PC-9 (cell line): Measurements from ENCODE around the gene PABPC1L. TPM values are rescaled to one million over a fixed set of nuclear protein-coding genes. Genes with fewer than 3 reads are reported as not detected.
A peak's percentile ranks its signal among the peaks of the same experiment; 100 is the strongest.

Experiments used
- BruUV-seq: library from RNA; stranded (reverse); fragments of 400-500 nt; replicated peaks from 2 replicates; lab custom pipeline; 2021; lab: Mats Ljungman, UMichigan
- CTCF ChIA-PET: fragments of 300-600 bp; sonication (Branson Sonifier 250); formaldehyde crosslinking; loops from one replicate; lab custom pipeline; 2022; ENCODE audit warnings: antibody characterized with exemption; lab: Charles Lee
- POLR2A ChIA-PET: fragments of 300-600 bp; sonication (Branson Sonifier 250); formaldehyde crosslinking; loops from one replicate; lab custom pipeline; 2022; ENCODE audit warnings: antibody characterized with exemption; ENCODE audit not compliant: unreplicated experiment; lab: Charles Lee
- DNase-seq, 2 experiments: peaks; one replicate each; pipeline versions ENCODE4 v3.0.0 to v3.0.0-alpha.2; 2015 to 2022; ENCODE audit warnings: mixed read lengths in 1 of 2
- H2AFZ ChIP-seq: fragments of 200-600 bp; sonication (generic); 2 replicates; pipeline ENCODE4 v1.8.1; 2017; ENCODE audit warnings: antibody characterized with exemption
- H3F3A ChIP-seq: fragments of 200-600 bp; sonication (generic); 2 replicates; pipeline ENCODE4 v1.8.1; 2017; ENCODE audit warnings: antibody characterized with exemption, mild to moderate bottlenecking, low read depth; ENCODE audit not compliant: insufficient read depth
- H3K27ac ChIP-seq: fragments of 200-600 bp; sonication (generic); 2 replicates; pipeline ENCODE4 v1.6.1; 2016; ENCODE audit warnings: mixed run types
- H3K27me3 ChIP-seq: fragments of 200-600 bp; sonication (generic); 2 replicates; pipeline ENCODE4 v1.6.1; 2016; ENCODE audit warnings: low read depth, mixed run types; ENCODE audit not compliant: insufficient read depth
- H3K36me3 ChIP-seq: fragments of 200-600 bp; sonication (generic); 2 replicates; pipeline ENCODE4 v1.6.1; 2016; ENCODE audit warnings: low read depth, mixed run types
- H3K4me1 ChIP-seq: fragments of 200-600 bp; sonication (generic); replicated peaks from 2 replicates; pipeline ENCODE4 v1.6.1; 2016; ENCODE audit warnings: mixed run types; ENCODE audit not compliant: insufficient read depth
- H3K4me2 ChIP-seq: fragments of 200-600 bp; sonication (generic); 2 replicates; pipeline ENCODE4 v1.6.1; 2017; ENCODE audit warnings: mixed run types
- H3K4me3 ChIP-seq: fragments of 200-600 bp; sonication (generic); 2 replicates; pipeline ENCODE4 v1.6.1; 2016; ENCODE audit warnings: mixed run types
- H3K79me2 ChIP-seq: fragments of 200-600 bp; sonication (generic); 2 replicates; pipeline ENCODE4 v1.6.1; 2017; ENCODE audit warnings: low read depth, mixed run types
- H3K9me2 ChIP-seq: fragments of 200-600 bp; sonication (generic); 2 replicates; pipeline ENCODE4 v1.8.1; 2017; ENCODE audit warnings: mild to moderate bottlenecking; ENCODE audit not compliant: insufficient read depth
- H3K9me3 ChIP-seq: fragments of 200-600 bp; sonication (generic); 2 replicates; pipeline ENCODE4 v1.8.1; 2016; ENCODE audit warnings: low read depth; ENCODE audit not compliant: insufficient read depth
- H4K20me1 ChIP-seq: fragments of 200-600 bp; sonication (generic); 2 replicates; pipeline ENCODE4 v1.8.1; 2017; ENCODE audit not compliant: insufficient read depth
- EZH2 ChIP-seq: fragments of 200-600 bp; sonication (generic); IDR thresholded peaks from 2 replicates; pipeline ENCODE4 v1.8.0; 2017; ENCODE audit warnings: antibody characterized with exemption, low read depth
- intact Hi-C: fragments of 100-400 bp; cut with micrococcal nuclease; formaldehyde crosslinking; loops from one replicate; pipeline ENCODE4 v1.10.0; 2022; ENCODE audit not compliant: unreplicated experiment
- total RNA-seq: library from RNA; stranded (reverse); gene quantifications from 2 replicates; pipeline ENCODE4 v1.2.3, GENCODE V29; 2021
- TF ChIP-seq, protein P1 (sequence below): fragments of 200-600 bp; sonication (generic); conservative IDR thresholded peaks from 2 replicates; pipeline ENCODE4 v1.6.1; 2017; ENCODE audit warnings: mixed run types, antibody characterized with exemption, mild to moderate bottlenecking, moderate library complexity

PABPC1L gene
- total RNA-seq, 1 experiment from 2014 or later: 132 TPM

DNA sequence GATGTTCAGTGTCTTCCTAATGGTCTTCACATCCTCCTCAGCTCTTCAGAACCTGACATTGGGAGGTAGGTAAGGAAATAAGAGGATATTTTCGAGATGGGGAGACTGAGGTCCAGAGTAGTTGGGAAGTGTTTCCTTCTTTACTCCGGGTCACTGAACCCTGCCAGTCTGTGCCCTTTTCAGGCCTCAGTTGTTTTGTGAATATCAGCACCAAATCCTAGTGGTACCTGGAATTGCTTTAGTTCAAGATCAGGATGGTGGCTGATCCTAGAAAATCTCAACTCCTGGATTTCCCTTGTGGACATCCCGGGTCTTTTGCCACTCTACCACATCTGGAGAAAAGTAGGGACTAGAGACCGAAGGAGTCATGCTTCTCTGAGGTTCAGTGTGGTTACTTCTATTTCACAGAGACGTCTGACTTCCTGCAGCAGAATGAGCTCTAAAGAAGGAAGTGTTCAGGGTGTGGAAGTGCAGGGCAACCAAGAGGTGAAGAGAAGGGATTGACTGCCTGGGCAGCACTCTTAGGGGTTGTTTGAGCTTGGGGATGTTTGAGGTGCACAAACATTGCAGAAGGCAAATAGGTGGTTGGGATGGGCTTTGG is 57.4 kb downstream of the PABPC1L start:
- peak overlapping the region; percentile 96 for H2AFZ ChIP-seq
- no peak for TF ChIP-seq EZH2
- TF ChIP-seq, protein P1, sequence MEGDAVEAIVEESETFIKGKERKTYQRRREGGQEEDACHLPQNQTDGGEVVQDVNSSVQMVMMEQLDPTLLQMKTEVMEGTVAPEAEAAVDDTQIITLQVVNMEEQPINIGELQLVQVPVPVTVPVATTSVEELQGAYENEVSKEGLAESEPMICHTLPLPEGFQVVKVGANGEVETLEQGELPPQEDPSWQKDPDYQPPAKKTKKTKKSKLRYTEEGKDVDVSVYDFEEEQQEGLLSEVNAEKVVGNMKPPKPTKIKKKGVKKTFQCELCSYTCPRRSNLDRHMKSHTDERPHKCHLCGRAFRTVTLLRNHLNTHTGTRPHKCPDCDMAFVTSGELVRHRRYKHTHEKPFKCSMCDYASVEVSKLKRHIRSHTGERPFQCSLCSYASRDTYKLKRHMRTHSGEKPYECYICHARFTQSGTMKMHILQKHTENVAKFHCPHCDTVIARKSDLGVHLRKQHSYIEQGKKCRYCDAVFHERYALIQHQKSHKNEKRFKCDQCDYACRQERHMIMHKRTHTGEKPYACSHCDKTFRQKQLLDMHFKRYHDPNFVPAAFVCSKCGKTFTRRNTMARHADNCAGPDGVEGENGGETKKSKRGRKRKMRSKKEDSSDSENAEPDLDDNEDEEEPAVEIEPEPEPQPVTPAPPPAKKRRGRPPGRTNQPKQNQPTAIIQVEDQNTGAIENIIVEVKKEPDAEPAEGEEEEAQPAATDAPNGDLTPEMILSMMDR: no peak
- peaks cover 4% of the 10 kb centered on the region; the same call in 1 of the 2 replicates for H4K20me1 ChIP-seq
- DNase-seq: peak in 1 of 2 experiments; percentile 44
- H3K36me3 ChIP-seq: no peaks in the 10 kb centered on the region
- no peak overlapping the region for H3K27ac ChIP-seq
- H3K4me2 ChIP-seq: peak overlapping the region; percentile 88
- intact Hi-C loops: no loop called here
- H3F3A ChIP-seq: 0 out of 2 replicates have a peak, but pooled peaks cover 9% of the 10 kb centered on the region
- POLR2A ChIA-PET: interaction anchor here (0.6 to 0.7 kb wide), 2 partner anchors 45 to 171 kb away, joined by 3 read pairs; no protein-coding TSS in a partner anchor
- H3K4me1 ChIP-seq: peaks cover 34% of the 10 kb centered on the region
- CTCF ChIA-PET: interaction anchor here (0.5 to 1.0 kb wide), 4 partner anchors 11 to 258 kb away, joined by 3 to 15 read pairs (median 4); no protein-coding TSS in a partner anchor
- peak overlapping the region; percentile 76 for H3K4me3 ChIP-seq
- H3K9me3 ChIP-seq: no peaks in the 10 kb centered on the region
- BruUV-seq: no TSS peak
- no peaks in the 10 kb centered on the region for H3K27me3 ChIP-seq
- no peaks in the 10 kb centered on the region for H3K9me2 ChIP-seq
- peaks cover 55% of the 10 kb centered on the region for H3K79me2 ChIP-seq

DNA sequence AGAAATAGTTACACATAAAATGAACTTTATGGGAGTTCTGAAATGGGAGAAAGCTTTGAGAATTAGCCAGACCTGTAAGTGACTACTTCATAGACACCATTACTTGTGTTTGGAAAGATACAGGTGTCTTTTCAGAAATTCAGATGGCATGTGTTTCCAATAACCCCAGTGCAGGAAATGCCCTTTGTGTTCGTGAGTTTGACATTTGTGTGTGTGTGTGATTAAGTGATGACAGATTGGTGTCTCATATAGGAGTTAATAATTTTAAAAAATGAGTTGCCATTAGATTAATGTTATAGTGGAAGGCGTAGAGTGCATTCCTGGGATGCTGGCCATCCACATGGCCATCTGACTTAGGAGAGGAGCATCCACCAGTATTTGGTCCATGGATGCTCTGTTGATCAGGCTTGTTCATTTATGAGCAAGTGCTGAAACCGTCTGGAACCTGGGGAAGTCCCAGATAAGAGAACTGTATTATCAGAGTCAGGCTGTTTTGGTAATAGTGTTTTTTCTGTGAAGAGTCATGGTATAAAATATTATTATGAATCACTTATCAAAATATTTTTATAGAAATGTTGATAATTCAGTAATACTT is 59.5 kb downstream of the PABPC1L start:
- Histone ChIP-seq H3K27me3 (no peaks in the 10 kb centered on the region), H3K9me2 (no peaks in the 10 kb centered on the region), H3K36me3 (peaks cover 12% of the 10 kb centered on the region), H3F3A (0 out of 2 replicates have a peak, but pooled peaks cover 9% of the 10 kb centered on the region), H4K20me1 (peaks cover 6% of the 10 kb centered on the region; the same call in 1 of the 2 replicates), H3K9me3 (no peaks in the 10 kb centered on the region), H3K27ac (no peak overlapping the region), H2AFZ (no peak overlapping the region), H3K79me2 (peaks cover 55% of the 10 kb centered on the region), H3K4me1 (peaks cover 27% of the 10 kb centered on the region), H3K4me3 (no peak overlapping the region), H3K4me2 (no peak overlapping the region)
- ChIA-PET POLR2A (no interaction called here), CTCF (no interaction called here)
- no peak for DNase-seq
- no peak for TF ChIP-seq EZH2
- TF ChIP-seq, protein P1: no peak
- no TSS peak for BruUV-seq
- intact Hi-C loops: no loop called here

DNA sequence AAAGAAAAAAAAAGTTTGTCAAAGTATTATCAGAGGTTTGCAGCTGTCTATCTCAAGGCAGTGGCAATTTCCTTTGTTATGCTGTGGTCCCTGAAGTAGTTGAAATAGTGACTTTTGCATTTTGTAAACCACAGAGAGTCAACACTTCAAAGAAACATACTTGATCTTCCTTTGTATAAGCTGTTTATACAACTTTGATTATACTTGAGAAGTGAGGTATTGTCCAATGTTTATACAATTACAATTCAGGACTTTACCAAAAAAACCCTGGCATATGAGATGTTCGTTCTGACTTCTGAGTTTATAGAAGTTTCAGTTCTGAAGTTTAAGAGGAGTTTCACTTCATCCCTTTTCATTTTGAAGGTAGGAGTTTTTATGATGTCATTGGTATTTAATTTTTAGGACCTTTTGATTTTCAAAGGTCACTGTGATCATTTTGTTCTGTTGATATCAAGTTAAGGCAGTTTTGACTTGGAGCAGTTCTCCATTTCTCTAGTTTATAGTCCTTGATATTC is 60.4 kb downstream of the PABPC1L start:
- CTCF ChIA-PET: no interaction called here
- Histone ChIP-seq H3K9me3 (no peaks in the 10 kb centered on the region), H4K20me1 (peaks cover 6% of the 10 kb centered on the region; the same call in 1 of the 2 replicates), H3K4me2 (no peak overlapping the region), H3K27ac (no peak overlapping the region), H3K36me3 (peaks cover 20% of the 10 kb centered on the region), H3K79me2 (peaks cover 55% of the 10 kb centered on the region), H3K27me3 (no peaks in the 10 kb centered on the region), H3F3A (0 out of 2 replicates have a peak, but pooled peaks cover under 1% of the 10 kb centered on the region), H3K9me2 (no peaks in the 10 kb centered on the region), H2AFZ (no peak overlapping the region), H3K4me1 (peaks cover 25% of the 10 kb centered on the region), H3K4me3 (no peak overlapping the region)
- TF ChIP-seq EZH2: no peak
- TF ChIP-seq, protein P1: no peak
- no peak for DNase-seq
- intact Hi-C loops: no loop called here
- POLR2A ChIA-PET: no interaction called here
- BruUV-seq: no TSS peak
